Measurements from ENCODE around the gene SNAP29. TPM values are rescaled to one million over a fixed set of nuclear protein-coding genes. Genes with fewer than 3 reads are reported as not detected.

The SNAP29 gene
- total and polyA plus RNA-seq, 4 donors, result 10.5 to 26.2 (median 16.3) TPM

DNA sequence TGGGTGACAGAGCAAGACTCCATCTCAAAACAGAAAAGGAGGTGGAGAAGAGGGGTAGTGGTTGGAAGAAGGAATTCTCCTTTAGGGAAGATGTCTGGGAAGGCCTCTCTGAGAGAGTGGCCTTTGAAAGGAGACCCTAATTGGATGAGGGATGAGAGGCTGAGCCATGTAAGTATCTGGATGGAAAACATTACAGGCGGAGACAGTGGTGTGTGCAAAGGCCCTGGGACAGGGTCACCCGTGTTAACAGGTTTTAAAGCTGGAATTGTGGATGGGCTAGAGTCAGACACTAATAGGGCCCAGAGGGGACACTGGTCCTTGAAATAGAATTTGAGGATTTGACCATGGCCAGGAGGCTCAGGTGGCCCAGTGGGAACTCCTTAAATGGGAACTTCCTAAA, 10.4 kb downstream of the SNAP29 start:
- TF ChIP-seq HNF4A (conservative IDR thresholded peaks at IDR 0.05) (no peak), FOXA2 (IDR thresholded peaks at IDR 0.05) (no peak), JUND (IDR thresholded peaks at IDR 0.05) (no peak), CTCF (IDR thresholded peaks at IDR 0.05; ENCODE audit: low read depth, low read length, missing input control) (no peak), RXRA (IDR thresholded peaks at IDR 0.05) (no peak)
- TF ChIP-seq, protein P1, sequence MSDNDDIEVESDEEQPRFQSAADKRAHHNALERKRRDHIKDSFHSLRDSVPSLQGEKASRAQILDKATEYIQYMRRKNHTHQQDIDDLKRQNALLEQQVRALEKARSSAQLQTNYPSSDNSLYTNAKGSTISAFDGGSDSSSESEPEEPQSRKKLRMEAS (IDR thresholded peaks at IDR 0.05), result no peak
- no peaks in the 10 kb centered on the region for H3K27me3 ChIP-seq (ENCODE audit: control insufficient read depth in 4 of 4, insufficient read depth in 4 of 4, low read length in 3 of 4)
- peaks cover 0 to 15% (median 10%) of the 10 kb centered on the region in 4 donors for H3K36me3 ChIP-seq (ENCODE audit: control insufficient read depth in 4 of 4, insufficient read depth in 3 of 4, low read depth in 1 of 4, low read length in 3 of 4)
- H3K9me3 ChIP-seq (ENCODE audit: control insufficient read depth in 4 of 4, low read length in 3 of 4), result no peaks in the 10 kb centered on the region
- H3K9ac ChIP-seq (ENCODE audit: low read depth in 1 of 2, low read length in 2 of 2), result no peak overlapping the region
- WGBS, result 98% methylated on average over 2 of the region's 2 CpGs
- no peak overlapping the region for H3K27ac ChIP-seq (ENCODE audit: low read depth in 1 of 2, low read length in 2 of 2)
- peaks cover 17 to 35% (median 24%) of the 10 kb centered on the region in 4 donors for H3K4me1 ChIP-seq (ENCODE audit: control insufficient read depth in 4 of 4, insufficient read depth in 4 of 4, low read length in 3 of 4)
- no peak for DNase-seq (ENCODE audit: low spot score)
- no peak overlapping the region for H3K4me3 ChIP-seq (ENCODE audit: low read depth in 1 of 3, low read length in 3 of 3)

GRCh38 chr22:20873214-20873613, 14.4 kb downstream of the SNAP29 start:
- no peak for DNase-seq (ENCODE audit: low spot score)
- H3K4me3 ChIP-seq (ENCODE audit: low read depth in 1 of 3, low read length in 3 of 3), result no peak overlapping the region
- no peak overlapping the region for H3K27ac ChIP-seq (ENCODE audit: low read depth in 1 of 2, low read length in 2 of 2)
- H3K9ac ChIP-seq (ENCODE audit: low read depth in 1 of 2, low read length in 2 of 2), result no peak overlapping the region
- H3K9me3 ChIP-seq (ENCODE audit: control insufficient read depth in 4 of 4, low read length in 3 of 4), result no peaks in the 10 kb centered on the region
- peaks cover 0 to 31% (median 17%) of the 10 kb centered on the region in 4 donors for H3K36me3 ChIP-seq (ENCODE audit: control insufficient read depth in 4 of 4, insufficient read depth in 3 of 4, low read depth in 1 of 4, low read length in 3 of 4)
- TF ChIP-seq RAD21 (IDR thresholded peaks at IDR 0.05) (no peak), EGR1 (IDR thresholded peaks at IDR 0.05; ENCODE audit: low read depth in 2 of 2) (no peak), HNF4G (IDR thresholded peaks at IDR 0.05) (no peak), GABPA (IDR thresholded peaks at IDR 0.05 in 1 of 2, conservative IDR thresholded peaks at IDR 0.05 in 1 of 2) (no peak), HNF4A (conservative IDR thresholded peaks at IDR 0.05) (no peak), YY1 (IDR thresholded peaks at IDR 0.05) (no peak), TAF1 (conservative IDR thresholded peaks at IDR 0.05) (no peak), FOXA1 (IDR thresholded peaks at IDR 0.05) (no peak), SP1 (IDR thresholded peaks at IDR 0.05) (no peak)
- TF ChIP-seq, protein P2, sequence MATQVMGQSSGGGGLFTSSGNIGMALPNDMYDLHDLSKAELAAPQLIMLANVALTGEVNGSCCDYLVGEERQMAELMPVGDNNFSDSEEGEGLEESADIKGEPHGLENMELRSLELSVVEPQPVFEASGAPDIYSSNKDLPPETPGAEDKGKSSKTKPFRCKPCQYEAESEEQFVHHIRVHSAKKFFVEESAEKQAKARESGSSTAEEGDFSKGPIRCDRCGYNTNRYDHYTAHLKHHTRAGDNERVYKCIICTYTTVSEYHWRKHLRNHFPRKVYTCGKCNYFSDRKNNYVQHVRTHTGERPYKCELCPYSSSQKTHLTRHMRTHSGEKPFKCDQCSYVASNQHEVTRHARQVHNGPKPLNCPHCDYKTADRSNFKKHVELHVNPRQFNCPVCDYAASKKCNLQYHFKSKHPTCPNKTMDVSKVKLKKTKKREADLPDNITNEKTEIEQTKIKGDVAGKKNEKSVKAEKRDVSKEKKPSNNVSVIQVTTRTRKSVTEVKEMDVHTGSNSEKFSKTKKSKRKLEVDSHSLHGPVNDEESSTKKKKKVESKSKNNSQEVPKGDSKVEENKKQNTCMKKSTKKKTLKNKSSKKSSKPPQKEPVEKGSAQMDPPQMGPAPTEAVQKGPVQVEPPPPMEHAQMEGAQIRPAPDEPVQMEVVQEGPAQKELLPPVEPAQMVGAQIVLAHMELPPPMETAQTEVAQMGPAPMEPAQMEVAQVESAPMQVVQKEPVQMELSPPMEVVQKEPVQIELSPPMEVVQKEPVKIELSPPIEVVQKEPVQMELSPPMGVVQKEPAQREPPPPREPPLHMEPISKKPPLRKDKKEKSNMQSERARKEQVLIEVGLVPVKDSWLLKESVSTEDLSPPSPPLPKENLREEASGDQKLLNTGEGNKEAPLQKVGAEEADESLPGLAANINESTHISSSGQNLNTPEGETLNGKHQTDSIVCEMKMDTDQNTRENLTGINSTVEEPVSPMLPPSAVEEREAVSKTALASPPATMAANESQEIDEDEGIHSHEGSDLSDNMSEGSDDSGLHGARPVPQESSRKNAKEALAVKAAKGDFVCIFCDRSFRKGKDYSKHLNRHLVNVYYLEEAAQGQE (IDR thresholded peaks at IDR 0.05), result no peak
- H3K4me1 ChIP-seq (ENCODE audit: control insufficient read depth in 4 of 4, insufficient read depth in 4 of 4, low read length in 3 of 4), result peaks cover 0 to 6% (median 4%) of the 10 kb centered on the region in 4 donors
- WGBS, result 90% methylated on average over 3 of the region's 3 CpGs
- no peaks in the 10 kb centered on the region for H3K27me3 ChIP-seq (ENCODE audit: control insufficient read depth in 4 of 4, insufficient read depth in 4 of 4, low read length in 3 of 4)

Measured in liver (tissue), 9 donors.